ENCODE data around the gene NHSL2. TPM values are rescaled to one million over a fixed set of nuclear protein-coding genes. Genes with fewer than 3 reads are reported as not detected.
A peak's percentile ranks its signal among the peaks of the same experiment; 100 is the strongest.

Gene NHSL2
- total RNA-seq, 4 donors from 2014 or later, result 1.6 to 6.0 (median 3.6) TPM

GRCh38 chrX:71910986-71911730 lies 513 bp downstream of the NHSL2 start:
- Histone ChIP-seq H3K4me3 (peak overlapping the region; percentile 18 to 49 (median 29)), H3K9me3 (no peaks in the 10 kb centered on the region), H3K36me3 (no peaks in the 10 kb centered on the region), H3K27ac (peak overlapping the region; percentile 22 to 75 (median 44)), H3K27me3 (peaks cover 19% of the 10 kb centered on the region), H3K4me1 (no peaks in the 10 kb centered on the region)
- no peak for TF ChIP-seq EP300 (IDR thresholded peaks at IDR 0.05; ENCODE audit: low read depth)
- peak in 3 of 5 experiments; percentile 6 to 15 (median 12) for TF ChIP-seq CTCF (IDR thresholded peaks at IDR 0.05)
- DNase-seq, result peak; percentile 9
- in situ Hi-C loops (cut with MboI; ENCODE audit: low pct_ligation_motif_present in 1 of 4, low pct_unique_long_range_greater_than_20kb in 1 of 4, low sequenced_read_pairs in 3 of 4), result no loop called here
- 51% methylated on average over 37 of the region's 85 CpGs; no CpG with 5 or more reads in 1 of the 2 donors for WGBS, 2 donors (ENCODE audit: low coverage in 1 of 2)
- intact Hi-C loops (cut with DNase I; ENCODE audit: low total_unique reads), result no loop called here

DNA sequence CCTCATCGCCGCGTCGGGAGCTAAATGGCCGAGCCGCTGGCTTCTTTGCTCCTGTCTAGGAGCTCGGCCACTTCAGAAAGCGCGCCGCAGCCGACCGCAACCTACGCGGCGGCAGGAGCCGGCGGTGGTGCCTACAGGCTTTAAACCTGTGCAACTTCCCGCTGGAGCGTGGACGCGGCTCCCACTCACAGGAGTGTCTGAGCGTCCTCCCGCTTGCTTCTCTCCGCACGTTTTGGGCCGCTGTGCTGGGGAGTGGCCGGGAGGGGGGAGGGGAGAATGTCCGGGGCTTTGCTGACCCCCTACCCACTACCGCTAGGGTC lies 1.0 kb downstream of the NHSL2 start:
- intact Hi-C loops (cut with DNase I; ENCODE audit: low total_unique reads) (no loop called here), in situ Hi-C loops (cut with MboI; ENCODE audit: low pct_ligation_motif_present in 1 of 4, low pct_unique_long_range_greater_than_20kb in 1 of 4, low sequenced_read_pairs in 3 of 4) (no loop called here)
- Histone ChIP-seq H3K9me3 (no peaks in the 10 kb centered on the region), H3K27ac (peak overlapping the region; percentile 22 to 75 (median 44)), H3K4me3 (peak overlapping the region; percentile 18 to 49 (median 29)), H3K36me3 (no peaks in the 10 kb centered on the region), H3K4me1 (no peaks in the 10 kb centered on the region), H3K27me3 (peaks cover 19% of the 10 kb centered on the region)
- TF ChIP-seq CTCF (IDR thresholded peaks at IDR 0.05) (no peak), POLR2A (IDR thresholded peaks at IDR 0.05) (no peak), EP300 (IDR thresholded peaks at IDR 0.05; ENCODE audit: low read depth) (no peak), POLR2AphosphoS5 (IDR thresholded peaks at IDR 0.05) (no peak)
- 50% methylated on average over 23 of the region's 29 CpGs; no CpG with 5 or more reads in 1 of the 2 donors for WGBS, 2 donors (ENCODE audit: low coverage in 1 of 2)
- peak; percentile 8 for DNase-seq

DNA sequence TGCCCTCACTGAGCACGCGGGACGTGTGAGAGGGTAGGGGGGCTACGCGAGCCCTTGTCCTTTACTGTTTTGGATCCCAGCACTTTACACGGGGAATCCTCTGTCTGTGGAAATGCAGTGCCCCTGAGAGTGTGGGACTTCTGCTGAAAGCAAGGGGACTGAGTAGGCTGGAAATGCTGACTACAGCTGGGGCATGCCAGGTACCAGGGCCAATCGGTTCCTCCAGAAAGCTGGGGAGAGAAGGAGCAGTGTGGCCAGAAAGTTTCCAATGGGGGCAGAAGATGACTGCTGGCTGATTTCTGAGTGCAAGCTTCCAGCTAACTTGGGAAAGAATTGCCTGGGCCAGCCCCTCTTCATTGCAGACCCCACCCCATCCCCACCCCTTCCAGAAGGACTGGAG lies 1.5 kb downstream of the NHSL2 start:
- peak overlapping the region in 1 of 4 donors; percentile 75 for H3K27ac ChIP-seq
- intact Hi-C loops (cut with DNase I; ENCODE audit: low total_unique reads) (no loop called here), in situ Hi-C loops (cut with MboI; ENCODE audit: low pct_ligation_motif_present in 1 of 4, low pct_unique_long_range_greater_than_20kb in 1 of 4, low sequenced_read_pairs in 3 of 4) (no loop called here)
- no peaks in the 10 kb centered on the region for H3K4me1 ChIP-seq
- no peaks in the 10 kb centered on the region for H3K9me3 ChIP-seq
- peaks cover 19% of the 10 kb centered on the region for H3K27me3 ChIP-seq
- H3K4me3 ChIP-seq, result no peak overlapping the region
- TF ChIP-seq EP300 (IDR thresholded peaks at IDR 0.05; ENCODE audit: low read depth) (no peak), POLR2A (IDR thresholded peaks at IDR 0.05) (no peak), POLR2AphosphoS5 (IDR thresholded peaks at IDR 0.05) (no peak), CTCF (IDR thresholded peaks at IDR 0.05) (no peak)
- H3K36me3 ChIP-seq, result no peaks in the 10 kb centered on the region
- no peak for DNase-seq
- WGBS, 2 donors (ENCODE audit: low coverage in 1 of 2), result 71% methylated on average over 7 of the region's 7 CpGs; no CpG with 5 or more reads in 1 of the 2 donors

- no peaks in the 10 kb centered on the region for H3K4me1 ChIP-seq
- no peak overlapping the region for H3K4me3 ChIP-seq
- 82% methylated on average over 6 of the region's 6 CpGs; no CpG with 5 or more reads in 1 of the 2 donors for WGBS, 2 donors (ENCODE audit: low coverage in 1 of 2)
- in situ Hi-C loops (cut with MboI; ENCODE audit: low pct_ligation_motif_present in 1 of 4, low pct_unique_long_range_greater_than_20kb in 1 of 4, low sequenced_read_pairs in 3 of 4), result no loop called here
- H3K36me3 ChIP-seq, result no peaks in the 10 kb centered on the region
- no peak for TF ChIP-seq EP300 (IDR thresholded peaks at IDR 0.05; ENCODE audit: low read depth)
- TF ChIP-seq POLR2AphosphoS5 (IDR thresholded peaks at IDR 0.05), result no peak
- TF ChIP-seq POLR2A (IDR thresholded peaks at IDR 0.05), result no peak
- no peak for TF ChIP-seq CTCF (IDR thresholded peaks at IDR 0.05)
- peaks cover 19% of the 10 kb centered on the region for H3K27me3 ChIP-seq
- intact Hi-C loops (cut with DNase I; ENCODE audit: low total_unique reads), result no loop called here
- no peak overlapping the region for H3K27ac ChIP-seq
- DNase-seq, result no peak
- H3K9me3 ChIP-seq, result no peaks in the 10 kb centered on the region
Measured at GRCh38 chrX:71913156-71913950, 2.7 kb downstream of the NHSL2 start.
